ENCODE results near the gene GJB6. TPM values are rescaled to one million over a fixed set of nuclear protein-coding genes. Genes with fewer than 3 reads are reported as not detected.
A peak's percentile ranks its signal among the peaks of the same experiment; 100 is the strongest.

GJB6 gene
- total and polyA plus RNA-seq, 7 donors: 0.32 TPM; not detected in 6

DNA sequence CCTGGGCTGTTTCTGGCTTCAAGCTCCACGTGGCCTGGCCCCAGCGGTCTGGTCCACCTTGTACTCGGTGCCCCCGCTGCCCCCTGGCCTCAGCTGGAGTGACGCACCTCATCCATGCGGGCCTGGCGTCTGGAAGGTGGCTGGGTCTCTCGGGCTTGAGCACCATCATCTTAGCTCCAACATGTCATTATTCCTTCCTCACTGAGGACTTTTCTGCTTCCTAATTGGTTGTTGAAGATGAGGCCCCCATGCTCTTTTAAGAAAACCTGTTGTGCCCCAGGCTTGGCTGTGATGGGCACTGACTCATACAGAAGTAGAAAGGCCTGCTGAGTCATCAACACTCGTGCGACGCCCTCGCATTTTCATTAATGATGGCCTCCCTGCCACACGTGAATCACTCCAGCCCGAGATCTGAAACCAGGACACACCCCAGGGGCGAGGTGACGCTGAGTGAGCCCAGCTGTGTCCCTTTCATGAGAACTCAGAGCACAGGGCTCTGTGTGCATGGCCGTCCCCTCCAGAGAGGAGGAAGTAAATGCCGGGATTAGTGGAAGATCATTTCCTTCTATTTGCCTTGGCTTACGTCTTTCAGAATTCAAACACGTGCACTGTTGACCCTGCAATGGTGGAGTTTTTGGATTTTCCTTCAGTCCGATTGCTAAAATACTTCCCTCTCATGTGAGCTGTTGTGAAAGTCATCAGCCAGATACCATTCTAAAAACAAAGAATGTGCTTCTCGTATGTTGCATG is 57.3 kb downstream of the GJB6 start:
- Histone ChIP-seq H3K27ac (peak overlapping the region in 1 of 4 donors; percentile 55), H3K4me1 (peaks cover 0 to 6% (median 0%) of the 10 kb centered on the region in 4 donors), H3K27me3 (peaks cover 6 to 51% (median 18%) of the 10 kb centered on the region in 3 donors), H3K4me3 (no peak overlapping the region), H3K9me3 (no peaks in the 10 kb centered on the region), H3K36me3 (no peaks in the 10 kb centered on the region)
- TF ChIP-seq POLR2AphosphoS5 (IDR thresholded peaks at IDR 0.05): peak in 1 of 4 donors; percentile 48
- no peak for TF ChIP-seq POLR2A (IDR thresholded peaks at IDR 0.05)
- peak in 1 of 4 donors; percentile 10 for TF ChIP-seq EP300 (IDR thresholded peaks at IDR 0.05)
- TF ChIP-seq, protein P1, sequence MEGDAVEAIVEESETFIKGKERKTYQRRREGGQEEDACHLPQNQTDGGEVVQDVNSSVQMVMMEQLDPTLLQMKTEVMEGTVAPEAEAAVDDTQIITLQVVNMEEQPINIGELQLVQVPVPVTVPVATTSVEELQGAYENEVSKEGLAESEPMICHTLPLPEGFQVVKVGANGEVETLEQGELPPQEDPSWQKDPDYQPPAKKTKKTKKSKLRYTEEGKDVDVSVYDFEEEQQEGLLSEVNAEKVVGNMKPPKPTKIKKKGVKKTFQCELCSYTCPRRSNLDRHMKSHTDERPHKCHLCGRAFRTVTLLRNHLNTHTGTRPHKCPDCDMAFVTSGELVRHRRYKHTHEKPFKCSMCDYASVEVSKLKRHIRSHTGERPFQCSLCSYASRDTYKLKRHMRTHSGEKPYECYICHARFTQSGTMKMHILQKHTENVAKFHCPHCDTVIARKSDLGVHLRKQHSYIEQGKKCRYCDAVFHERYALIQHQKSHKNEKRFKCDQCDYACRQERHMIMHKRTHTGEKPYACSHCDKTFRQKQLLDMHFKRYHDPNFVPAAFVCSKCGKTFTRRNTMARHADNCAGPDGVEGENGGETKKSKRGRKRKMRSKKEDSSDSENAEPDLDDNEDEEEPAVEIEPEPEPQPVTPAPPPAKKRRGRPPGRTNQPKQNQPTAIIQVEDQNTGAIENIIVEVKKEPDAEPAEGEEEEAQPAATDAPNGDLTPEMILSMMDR (IDR thresholded peaks at IDR 0.05): no peak
- 38 to 47% methylated on average over 22 of the region's 22 CpGs for WGBS, 2 donors
- peak; percentile 82 for DNase-seq
- intact Hi-C loops (cut with DNase I): no loop called here

DNA sequence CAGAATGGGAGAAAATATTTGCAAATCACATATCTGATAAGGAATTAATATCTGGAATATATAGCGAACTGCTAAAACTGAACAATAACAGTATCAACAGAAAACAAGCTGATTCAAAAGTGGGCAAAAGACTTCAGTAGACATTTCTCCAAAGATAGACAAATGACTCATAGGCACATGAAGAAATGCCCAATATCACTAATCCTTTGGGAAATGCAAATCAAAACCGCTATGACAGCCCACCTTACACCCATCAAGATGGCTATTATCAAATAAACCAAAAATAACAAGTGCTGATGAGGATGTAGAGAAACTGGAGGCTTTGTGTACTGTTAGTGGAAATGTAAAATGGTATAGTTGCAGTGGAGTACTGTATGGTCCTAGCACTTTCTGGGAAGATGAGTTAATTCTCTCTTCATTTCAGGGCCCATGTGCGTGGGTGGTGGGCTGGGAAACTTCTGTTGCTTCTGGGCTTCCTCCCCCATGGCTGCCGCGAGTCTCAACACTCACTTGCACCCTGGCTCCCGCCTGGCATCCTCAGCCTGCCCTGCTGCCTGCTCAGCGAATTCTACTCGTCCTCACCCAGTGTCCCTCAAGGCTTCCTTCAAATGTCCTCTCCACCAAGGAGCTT is 58.9 kb downstream of the GJB6 start:
- peaks cover 0 to 6% (median 0%) of the 10 kb centered on the region in 4 donors for H3K4me1 ChIP-seq
- no peaks in the 10 kb centered on the region for H3K36me3 ChIP-seq
- no peaks in the 10 kb centered on the region for H3K9me3 ChIP-seq
- no peak for TF ChIP-seq POLR2AphosphoS5 (IDR thresholded peaks at IDR 0.05)
- TF ChIP-seq, protein P1 (IDR thresholded peaks at IDR 0.05): no peak
- no peak for TF ChIP-seq EP300 (IDR thresholded peaks at IDR 0.05)
- no peak for TF ChIP-seq POLR2A (IDR thresholded peaks at IDR 0.05)
- WGBS, 2 donors: 87 to 91% methylated on average over 8 of the region's 8 CpGs
- no peak overlapping the region for H3K27ac ChIP-seq
- no peak overlapping the region for H3K4me3 ChIP-seq
- intact Hi-C loops (cut with DNase I): no loop called here
- peaks cover 6 to 35% (median 10%) of the 10 kb centered on the region in 3 donors for H3K27me3 ChIP-seq
- DNase-seq: no peak

Other genes starting within 250 kb of the GJB6 start
- gene GJA3, start 71.3 kb downstream of the GJB6 start, total RNA-seq: not detected
- gene GJA3, start 71.3 kb downstream of the GJB6 start, polyA plus RNA-seq: under 1 TPM in 1 of 3 donors, not detected in 2; 0.10 TPM
- under 1 TPM in 1 of 4 donors, not detected in 3; 0.49 TPM for gene GJB2, start 39.4 kb downstream of the GJB6 start, total RNA-seq
- gene GJB2, start 39.4 kb downstream of the GJB6 start, polyA plus RNA-seq: 10 to 100 TPM in 1 of 3 donors, 1 to 10 TPM in 2; 6.0 to 25.9 (median 8.6) TPM